Mesendoderm (in vitro differentiated cells): Measurements from ENCODE around the gene HNRNPA1.

Experiments
- DNase-seq: peaks from one replicate; pipeline ENCODE4 v3.0.0; 2013
- H2AK5ac ChIP-seq: 2 replicates; pipeline ENCODE4 v1.6.1; 2013; ENCODE audit warnings: low read length, inconsistent platforms
- H2BK120ac ChIP-seq: 2 replicates; pipeline ENCODE4 v1.6.1; 2013; ENCODE audit warnings: low read depth, mild to moderate bottlenecking, low read length, moderate library complexity, mixed read lengths
- H2BK15ac ChIP-seq: replicated peaks from 2 replicates; pipeline ENCODE4 v1.6.1; 2013; ENCODE audit warnings: low read depth, mild to moderate bottlenecking, moderate library complexity
- H2BK5ac ChIP-seq: 2 replicates; pipeline ENCODE4 v1.6.1; 2013; ENCODE audit warnings: low read length, inconsistent platforms
- H3K18ac ChIP-seq: 2 replicates; pipeline ENCODE4 v1.6.1; 2013; ENCODE audit warnings: mild to moderate bottlenecking, low read length, mixed read lengths
- H3K23ac ChIP-seq: one replicate; pipeline ENCODE4 v1.6.1; 2013; ENCODE audit warnings: low read length
- H3K27ac ChIP-seq: 2 replicates; pipeline ENCODE4 v1.5.1; 2013; ENCODE audit warnings: low read depth, mild to moderate bottlenecking, inconsistent platforms, low read length, moderate library complexity
- H3K27me3 ChIP-seq: 2 replicates; pipeline ENCODE4 v1.6.1; 2013; ENCODE audit warnings: low read length, control low read depth, mild to moderate bottlenecking, inconsistent platforms; ENCODE audit not compliant: insufficient read depth, poor library complexity
- H3K36me3 ChIP-seq: 2 replicates; pipeline ENCODE4 v1.6.1; 2013; ENCODE audit warnings: low read length, inconsistent platforms; ENCODE audit not compliant: control insufficient read depth, insufficient read depth
- H3K4ac ChIP-seq: one replicate; pipeline ENCODE4 v1.6.1; 2013; ENCODE audit warnings: low read depth, mild to moderate bottlenecking, low read length, moderate library complexity
- H3K4me1 ChIP-seq: 2 replicates; pipeline ENCODE4 v1.6.1; 2013; ENCODE audit warnings: low read depth, low read length, inconsistent platforms; ENCODE audit not compliant: control insufficient read depth
- H3K4me2 ChIP-seq: 2 replicates; pipeline ENCODE4 v1.6.1; 2013; ENCODE audit warnings: low read length
- H3K4me3 ChIP-seq: 2 replicates; pipeline ENCODE4 v1.5.1; 2013; ENCODE audit warnings: mild to moderate bottlenecking, low read length
- H3K56ac ChIP-seq: one replicate; pipeline ENCODE4 v1.6.1; 2013; ENCODE audit warnings: low read length
- H3K79me1 ChIP-seq: 2 replicates; pipeline ENCODE4 v1.6.1; 2013; ENCODE audit warnings: low read length, inconsistent platforms
- H3K79me2 ChIP-seq: 2 replicates; pipeline ENCODE4 v1.6.1; 2013; ENCODE audit warnings: mild to moderate bottlenecking, low read length; ENCODE audit not compliant: control insufficient read depth, insufficient read depth
- H3K9ac ChIP-seq: 2 replicates; pipeline ENCODE4 v1.6.1; 2013; ENCODE audit warnings: low read length, inconsistent platforms
- H4K5ac ChIP-seq: one replicate; pipeline ENCODE4 v1.6.1; 2013; ENCODE audit warnings: low read length
- H4K8ac ChIP-seq: one replicate; pipeline ENCODE4 v1.6.1; 2013; ENCODE audit warnings: low read depth, mild to moderate bottlenecking, control low read depth, low read length, moderate library complexity
- WGBS: extraction: QIAGEN DNeasy Blood & Tissue Kit; methylation state at CpG from one replicate; pipeline ENCODE4 v1.1.7; 2013; ENCODE audit warnings: low lambda C conversion rate, missing lambda C conversion rate; ENCODE audit not compliant: insufficient coverage; ENCODE audit errors: extremely low coverage; 5-methylcytosine and 5-hydroxymethylcytosine counted together

The HNRNPA1 gene

GRCh38 chr12:54240971-54241588, 39.4 kb upstream of the HNRNPA1 start:
- Histone ChIP-seq H2BK5ac (no peak overlapping the region), H3K56ac (no peak overlapping the region), H3K9ac (no peak overlapping the region), H3K23ac (no peak overlapping the region), H3K79me1 (no peaks in the 10 kb centered on the region), H3K79me2 (no peaks in the 10 kb centered on the region), H3K4me3 (no peak overlapping the region), H4K8ac (no peak overlapping the region), H3K4me1 (no peaks in the 10 kb centered on the region), H3K4ac (no peak overlapping the region), H3K27ac (no peak overlapping the region), H3K18ac (no peak overlapping the region), H3K4me2 (no peak overlapping the region), H2BK15ac (no peak overlapping the region), H2BK120ac (no peak overlapping the region), H3K36me3 (peaks cover 7% of the 10 kb centered on the region), H3K27me3 (no peaks in the 10 kb centered on the region), H4K5ac (no peak overlapping the region), H2AK5ac (no peak overlapping the region)
- DNase-seq, result no peak
- no CpG with 5 or more reads among the region's 2 CpGs for WGBS

GRCh38 chr12:54246011-54246641, 34.4 kb upstream of the HNRNPA1 start:
- Histone ChIP-seq H3K18ac (no peak overlapping the region), H3K79me2 (no peaks in the 10 kb centered on the region), H3K9ac (no peak overlapping the region), H2AK5ac (no peak overlapping the region), H3K56ac (no peak overlapping the region), H3K27me3 (no peaks in the 10 kb centered on the region), H3K36me3 (peaks cover 9% of the 10 kb centered on the region), H3K4me2 (no peak overlapping the region), H2BK120ac (no peak overlapping the region), H3K27ac (no peak overlapping the region), H3K4ac (no peak overlapping the region), H3K23ac (no peak overlapping the region), H2BK5ac (no peak overlapping the region), H3K79me1 (peaks cover 4% of the 10 kb centered on the region), H3K4me1 (no peaks in the 10 kb centered on the region), H3K4me3 (no peak overlapping the region), H4K8ac (no peak overlapping the region), H4K5ac (no peak overlapping the region), H2BK15ac (no peak overlapping the region)
- no CpG with 5 or more reads among the region's 6 CpGs for WGBS
- DNase-seq, result no peak

- DNase-seq, result no peak
- H3K79me2 ChIP-seq, result no peaks in the 10 kb centered on the region
- no peak overlapping the region for H2BK15ac ChIP-seq
- H3K4me3 ChIP-seq, result no peak overlapping the region
- H2BK120ac ChIP-seq, result no peak overlapping the region
- no peak overlapping the region for H3K27ac ChIP-seq
- no peak overlapping the region for H2BK5ac ChIP-seq
- H4K5ac ChIP-seq, result no peak overlapping the region
- H3K23ac ChIP-seq, result no peak overlapping the region
- peaks cover 6% of the 10 kb centered on the region for H3K36me3 ChIP-seq
- H3K4me2 ChIP-seq, result no peak overlapping the region
- no peak overlapping the region for H3K4ac ChIP-seq
- no CpG with 5 or more reads among the region's 5 CpGs for WGBS
- H3K27me3 ChIP-seq, result no peaks in the 10 kb centered on the region
- H3K18ac ChIP-seq, result no peak overlapping the region
- H3K4me1 ChIP-seq, result no peaks in the 10 kb centered on the region
- H3K56ac ChIP-seq, result no peak overlapping the region
- H2AK5ac ChIP-seq, result no peak overlapping the region
- peaks cover 4% of the 10 kb centered on the region for H3K79me1 ChIP-seq
- H4K8ac ChIP-seq, result no peak overlapping the region
- no peak overlapping the region for H3K9ac ChIP-seq
Observed at GRCh38 chr12:54249489-54249888, 31.0 kb upstream of the HNRNPA1 start.

GRCh38 chr12:54251667-54252284, 28.8 kb upstream of the HNRNPA1 start:
- H2BK120ac ChIP-seq, result no peak overlapping the region
- H3K4me2 ChIP-seq, result no peak overlapping the region
- no peak overlapping the region for H3K18ac ChIP-seq
- peaks cover 8% of the 10 kb centered on the region for H3K36me3 ChIP-seq
- no peak overlapping the region for H4K5ac ChIP-seq
- no peak overlapping the region for H3K56ac ChIP-seq
- H2BK15ac ChIP-seq, result no peak overlapping the region
- H3K27me3 ChIP-seq, result no peaks in the 10 kb centered on the region
- peaks cover 10% of the 10 kb centered on the region for H3K79me2 ChIP-seq
- WGBS, result no CpG with 5 or more reads among the region's 1 CpG
- no peak overlapping the region for H2BK5ac ChIP-seq
- H2AK5ac ChIP-seq, result no peak overlapping the region
- H3K23ac ChIP-seq, result no peak overlapping the region
- H3K4me3 ChIP-seq, result no peak overlapping the region
- H3K9ac ChIP-seq, result no peak overlapping the region
- H3K27ac ChIP-seq, result no peak overlapping the region
- no peaks in the 10 kb centered on the region for H3K4me1 ChIP-seq
- peaks cover 15% of the 10 kb centered on the region for H3K79me1 ChIP-seq
- H4K8ac ChIP-seq, result no peak overlapping the region
- H3K4ac ChIP-seq, result no peak overlapping the region
- peak; percentile 63 for DNase-seq

- H3K79me2 ChIP-seq, result peaks cover 21% of the 10 kb centered on the region
- H3K4me3 ChIP-seq, result no peak overlapping the region
- no peak overlapping the region for H3K23ac ChIP-seq
- WGBS, result no CpG with 5 or more reads among the region's 4 CpGs
- peaks cover 10% of the 10 kb centered on the region for H3K36me3 ChIP-seq
- H3K18ac ChIP-seq, result no peak overlapping the region
- no peak overlapping the region for H3K27ac ChIP-seq
- peaks cover 17% of the 10 kb centered on the region for H3K79me1 ChIP-seq
- H2BK15ac ChIP-seq, result no peak overlapping the region
- H3K27me3 ChIP-seq, result no peaks in the 10 kb centered on the region
- no peak for DNase-seq
- H2BK5ac ChIP-seq, result no peak overlapping the region
- H3K9ac ChIP-seq, result no peak overlapping the region
- no peak overlapping the region for H4K5ac ChIP-seq
- no peak overlapping the region for H4K8ac ChIP-seq
- H3K56ac ChIP-seq, result no peak overlapping the region
- no peak overlapping the region for H2AK5ac ChIP-seq
- no peak overlapping the region for H3K4ac ChIP-seq
- no peak overlapping the region for H3K4me2 ChIP-seq
- peaks cover 10% of the 10 kb centered on the region for H3K4me1 ChIP-seq
- H2BK120ac ChIP-seq, result no peak overlapping the region
Observed at GRCh38 chr12:54253240-54253639, 27.3 kb upstream of the HNRNPA1 start.
